GM18870 (cell line): ENCODE measurements around the gene SLC1A4.
"Not testable (repeated sequence)": the region's sequence is repeated elsewhere in the genome, so short reads cannot be mapped to it uniquely, and the experiment has no call there.

Experiments
- ATAC-seq: cut with Tn5 transposase; IDR thresholded peaks from one replicate; pipeline ENCODE4 v1.9.1; 2021; ENCODE audit warnings: moderate library complexity; ENCODE audit not compliant: unreplicated experiment

SLC1A4 gene

GRCh38 chr2:64989126-64989981 is at the start of gene SLC1A4:
Gene SLC1A4, plus strand, starts transcription at chr2:64989399. Its CDS starts 245 bp downstream, at chr2:64989644.
- no peak for ATAC-seq

- ATAC-seq = no peak
Measured at GRCh38 chr2:64941143-64941542, 48.1 kb upstream of the SLC1A4 start.

GRCh38 chr2:64941801-64942200 is 47.4 kb upstream of the SLC1A4 start:
- no peak for ATAC-seq

GRCh38 chr2:64942693-64943092 is 46.5 kb upstream of the SLC1A4 start:
- ATAC-seq = no peak

- ATAC-seq = no peak
Measured at GRCh38 chr2:64943387-64944150, 45.6 kb upstream of the SLC1A4 start.

GRCh38 chr2:64944484-64944883 is 44.7 kb upstream of the SLC1A4 start:
- ATAC-seq = no peak

- peak; percentile 70 for ATAC-seq
Measured at GRCh38 chr2:64945973-64946768, 43.0 kb upstream of the SLC1A4 start.

GRCh38 chr2:64946769-64947247 is 42.4 kb upstream of the SLC1A4 start:
- ATAC-seq = no peak

GRCh38 chr2:64947885-64948284 is 41.3 kb upstream of the SLC1A4 start:
- no peak for ATAC-seq

- no peak for ATAC-seq
Measured at GRCh38 chr2:64950226-64951160, 38.7 kb upstream of the SLC1A4 start.

GRCh38 chr2:64951306-64951953 is 37.8 kb upstream of the SLC1A4 start:
- ATAC-seq = no peak

- no peak for ATAC-seq
Measured at GRCh38 chr2:64952096-64952495, 37.1 kb upstream of the SLC1A4 start.

- ATAC-seq = no peak
Measured at GRCh38 chr2:64952511-64953482, 36.4 kb upstream of the SLC1A4 start.

GRCh38 chr2:64955467-64955866 is 33.7 kb upstream of the SLC1A4 start:
- ATAC-seq = no peak

GRCh38 chr2:64957109-64957903 is 31.9 kb upstream of the SLC1A4 start:
- ATAC-seq = no peak

GRCh38 chr2:64958556-64958955 is 30.6 kb upstream of the SLC1A4 start:
- ATAC-seq = no peak

- ATAC-seq = no peak
Measured at GRCh38 chr2:64960819-64961218, 28.4 kb upstream of the SLC1A4 start.

- not testable (repeated sequence) for ATAC-seq
Measured at GRCh38 chr2:64963138-64963537, 26.1 kb upstream of the SLC1A4 start.
